Middle frontal gyrus (tissue), 1 donor: ENCODE measurements around the gene MED13L.

Experiments
- DNase-seq: peaks from one replicate; pipeline ENCODE4 v3.0.0-alpha.2; 2015; ENCODE audit warnings: low spot score; ENCODE audit errors: extremely low spot score

The MED13L gene

DNA sequence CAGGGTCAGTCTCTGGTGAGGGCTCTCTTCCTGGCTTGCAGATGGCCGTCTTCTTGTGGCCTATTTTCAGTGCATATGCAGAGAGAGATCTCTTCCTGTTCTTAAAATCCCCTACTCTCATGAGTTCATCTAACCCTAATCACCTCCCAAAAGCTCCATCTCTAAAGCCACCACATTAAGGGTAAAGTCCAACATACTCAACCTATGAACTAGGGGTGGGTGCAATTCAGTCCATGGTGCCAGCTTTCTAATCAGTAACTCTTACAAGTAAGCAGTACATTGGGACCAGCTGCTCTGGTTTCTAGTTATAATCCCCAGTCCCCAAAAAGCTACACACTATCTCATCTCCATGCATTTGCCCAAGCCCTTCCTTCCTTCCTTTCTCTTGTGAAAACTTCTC is 365.1 kb downstream of the MED13L start:
- no peak for DNase-seq

DNA sequence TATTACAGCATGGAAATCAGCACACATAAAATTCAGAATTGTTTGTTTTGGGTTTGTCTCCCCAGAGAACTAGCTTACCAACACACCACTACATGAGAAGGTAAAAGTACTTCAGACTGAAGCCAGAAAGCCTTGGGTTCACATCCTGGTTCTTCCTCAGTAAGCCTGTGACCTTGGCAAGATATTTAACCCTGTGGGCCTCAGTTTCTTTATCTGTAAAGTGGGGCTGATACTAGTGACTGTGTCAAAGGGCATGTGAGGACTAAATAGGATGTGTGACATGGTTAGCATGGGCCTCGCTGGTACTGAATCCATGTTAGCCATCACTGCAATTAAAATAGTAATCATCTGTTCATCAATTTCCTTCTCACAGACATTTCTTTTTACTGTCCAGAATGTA is 366.1 kb downstream of the MED13L start:
- no peak for DNase-seq

DNA sequence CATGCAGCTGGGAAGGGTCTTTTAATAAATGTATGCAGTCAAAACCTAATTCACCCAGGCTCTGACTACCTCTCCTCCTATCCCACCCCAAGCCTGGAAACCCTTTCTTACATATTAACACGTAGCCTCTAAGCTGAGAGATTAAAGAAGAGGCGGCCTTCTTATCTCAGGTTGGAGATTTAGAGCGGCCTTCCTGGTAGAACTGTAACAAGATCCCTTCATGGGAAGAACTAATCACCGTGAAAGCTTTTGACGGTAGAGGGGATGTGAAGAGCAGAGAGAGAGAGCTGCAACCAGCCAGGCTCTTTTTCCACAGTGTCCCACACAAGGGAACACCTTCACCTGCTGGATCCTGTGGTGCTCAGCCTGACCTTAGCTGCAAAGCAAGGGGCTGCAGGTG is 367.4 kb downstream of the MED13L start:
- no peak for DNase-seq
